DND-41 (cell line): ENCODE results near the gene PIGU.

Experiments used
- CTCF ChIP-seq: IDR thresholded peaks from 2 replicates; pipeline ENCODE4 v1.5.1; 2012; ENCODE audit warnings: borderline replicate concordance, low read length, moderate library complexity, mild to moderate bottlenecking; ENCODE audit not compliant: poor library complexity, severe bottlenecking; ENCODE audit errors: extremely low read depth
- EZH2 ChIP-seq: IDR thresholded peaks from 3 replicates; pipeline ENCODE4 v1.6.1; 2012; ENCODE audit warnings: borderline replicate concordance, low read depth, mild to moderate bottlenecking, moderate library complexity, low read length, inconsistent platforms; ENCODE audit not compliant: severe bottlenecking

GRCh38 chr20:34552569-34552968 lies 124.3 kb downstream of the PIGU start:
- no peak for TF ChIP-seq CTCF
- TF ChIP-seq EZH2 = no peak
